ENCODE results near the gene KDM2B.

DNA sequence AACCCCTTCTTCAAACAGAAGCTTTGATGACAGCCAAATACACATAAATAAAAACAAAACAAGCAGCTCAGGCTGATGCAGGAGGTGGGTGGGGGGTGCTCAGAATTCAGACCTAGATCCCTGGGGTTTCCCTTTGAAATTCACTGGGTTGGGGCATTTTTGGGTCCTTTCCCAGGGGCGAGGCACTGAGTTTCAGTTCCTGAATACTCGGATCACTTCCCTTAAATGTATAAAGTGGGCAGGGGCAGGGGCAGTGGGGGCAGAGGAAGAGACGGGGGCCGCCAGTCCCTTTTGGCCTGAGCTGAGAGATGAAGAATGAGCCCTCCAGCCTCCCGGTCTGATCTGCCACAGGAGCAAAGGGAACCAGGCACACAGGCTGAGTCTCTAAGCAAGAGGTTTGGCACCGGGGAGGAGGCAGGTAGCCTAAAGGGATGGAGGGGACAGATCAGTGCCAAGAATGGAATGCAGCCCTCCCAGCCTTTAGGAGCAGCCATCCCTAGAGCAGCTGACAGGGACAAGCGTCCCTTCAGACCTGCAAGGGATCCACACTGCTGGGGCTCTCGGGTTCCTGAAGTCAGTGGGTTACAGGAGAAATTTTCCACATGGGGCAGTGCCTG is 20.3 kb downstream of the KDM2B start:
- no peak for TF ChIP-seq EZH2 (IDR thresholded peaks at IDR 0.05; ENCODE audit: borderline replicate concordance, low read depth, low read length, poor library complexity, severe bottlenecking)
- TF ChIP-seq, protein P1, sequence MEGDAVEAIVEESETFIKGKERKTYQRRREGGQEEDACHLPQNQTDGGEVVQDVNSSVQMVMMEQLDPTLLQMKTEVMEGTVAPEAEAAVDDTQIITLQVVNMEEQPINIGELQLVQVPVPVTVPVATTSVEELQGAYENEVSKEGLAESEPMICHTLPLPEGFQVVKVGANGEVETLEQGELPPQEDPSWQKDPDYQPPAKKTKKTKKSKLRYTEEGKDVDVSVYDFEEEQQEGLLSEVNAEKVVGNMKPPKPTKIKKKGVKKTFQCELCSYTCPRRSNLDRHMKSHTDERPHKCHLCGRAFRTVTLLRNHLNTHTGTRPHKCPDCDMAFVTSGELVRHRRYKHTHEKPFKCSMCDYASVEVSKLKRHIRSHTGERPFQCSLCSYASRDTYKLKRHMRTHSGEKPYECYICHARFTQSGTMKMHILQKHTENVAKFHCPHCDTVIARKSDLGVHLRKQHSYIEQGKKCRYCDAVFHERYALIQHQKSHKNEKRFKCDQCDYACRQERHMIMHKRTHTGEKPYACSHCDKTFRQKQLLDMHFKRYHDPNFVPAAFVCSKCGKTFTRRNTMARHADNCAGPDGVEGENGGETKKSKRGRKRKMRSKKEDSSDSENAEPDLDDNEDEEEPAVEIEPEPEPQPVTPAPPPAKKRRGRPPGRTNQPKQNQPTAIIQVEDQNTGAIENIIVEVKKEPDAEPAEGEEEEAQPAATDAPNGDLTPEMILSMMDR (conservative IDR thresholded peaks at IDR 0.05; ENCODE audit: low read depth, low read length) = no peak
